ENCODE data around the gene HTR1A. TPM values are rescaled to one million over a fixed set of nuclear protein-coding genes. Genes with fewer than 3 reads are reported as not detected.

The HTR1A gene
- polyA plus RNA-seq, 1 donor (not counting 4 experiments of a cell fraction or from before 2014, with no cell fraction given): not detected

DNA sequence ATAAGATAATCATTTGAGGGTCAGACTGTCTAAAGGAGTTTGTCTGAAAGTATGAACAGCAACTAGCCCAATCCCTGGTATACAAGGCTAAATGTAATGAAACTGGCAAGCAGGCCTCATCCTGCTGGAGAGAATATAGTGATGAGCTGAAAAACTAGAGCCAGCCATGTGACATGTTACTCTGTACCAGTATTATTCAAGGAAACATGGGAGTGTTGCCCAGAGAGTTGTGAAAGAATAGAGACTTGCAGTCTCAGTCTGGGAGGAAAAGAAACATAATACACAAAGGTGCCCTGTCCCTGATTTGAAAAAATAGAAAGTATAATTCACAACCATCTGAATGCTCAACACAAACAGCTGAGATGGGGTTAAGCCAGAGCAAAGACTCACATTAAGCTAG lies 37.9 kb upstream of the HTR1A start:
- FAIRE-seq (no peak), DNase-seq (ENCODE audit: low read depth, low spot score) (no peak)
- Histone ChIP-seq H3K4me3 (ENCODE audit: control insufficient read depth in 2 of 3, extremely low read depth in 1 of 3, insufficient read depth in 2 of 3, low read depth in 1 of 3, low read length in 3 of 3) (no peak overlapping the region), H2AFZ (ENCODE audit: control insufficient read depth, low read length) (no peak overlapping the region), H3K9me3 (ENCODE audit: control insufficient read depth, low read depth, low read length) (no peaks in the 10 kb centered on the region), H3K27ac (ENCODE audit: control insufficient read depth, insufficient read depth, low read length) (no peak overlapping the region), H3K79me2 (ENCODE audit: control insufficient read depth, insufficient read depth, low read length) (no peaks in the 10 kb centered on the region), H3K9me1 (ENCODE audit: control insufficient read depth, extremely low read depth, insufficient read depth, low read length) (no peaks in the 10 kb centered on the region), H4K20me1 (ENCODE audit: control insufficient read depth, extremely low read depth, insufficient read depth, low read length) (no peaks in the 10 kb centered on the region), H3K4me2 (ENCODE audit: control insufficient read depth, extremely low read depth, insufficient read depth, low read depth, low read length) (no peak overlapping the region), H3K36me3 (ENCODE audit: control insufficient read depth in 2 of 2, extremely low read depth in 1 of 2, insufficient read depth in 2 of 2, low read length in 2 of 2) (no peaks in the 10 kb centered on the region), H3K27me3 (ENCODE audit: control insufficient read depth, extremely low read depth, insufficient read depth, low read length) (no peaks in the 10 kb centered on the region), H3K4me1 (ENCODE audit: control insufficient read depth, extremely low read depth, insufficient read depth, low read length) (no peaks in the 10 kb centered on the region), H3K9ac (ENCODE audit: control insufficient read depth, extremely low read depth, insufficient read depth, low read length) (no peak overlapping the region)
- TF ChIP-seq, protein P1, sequence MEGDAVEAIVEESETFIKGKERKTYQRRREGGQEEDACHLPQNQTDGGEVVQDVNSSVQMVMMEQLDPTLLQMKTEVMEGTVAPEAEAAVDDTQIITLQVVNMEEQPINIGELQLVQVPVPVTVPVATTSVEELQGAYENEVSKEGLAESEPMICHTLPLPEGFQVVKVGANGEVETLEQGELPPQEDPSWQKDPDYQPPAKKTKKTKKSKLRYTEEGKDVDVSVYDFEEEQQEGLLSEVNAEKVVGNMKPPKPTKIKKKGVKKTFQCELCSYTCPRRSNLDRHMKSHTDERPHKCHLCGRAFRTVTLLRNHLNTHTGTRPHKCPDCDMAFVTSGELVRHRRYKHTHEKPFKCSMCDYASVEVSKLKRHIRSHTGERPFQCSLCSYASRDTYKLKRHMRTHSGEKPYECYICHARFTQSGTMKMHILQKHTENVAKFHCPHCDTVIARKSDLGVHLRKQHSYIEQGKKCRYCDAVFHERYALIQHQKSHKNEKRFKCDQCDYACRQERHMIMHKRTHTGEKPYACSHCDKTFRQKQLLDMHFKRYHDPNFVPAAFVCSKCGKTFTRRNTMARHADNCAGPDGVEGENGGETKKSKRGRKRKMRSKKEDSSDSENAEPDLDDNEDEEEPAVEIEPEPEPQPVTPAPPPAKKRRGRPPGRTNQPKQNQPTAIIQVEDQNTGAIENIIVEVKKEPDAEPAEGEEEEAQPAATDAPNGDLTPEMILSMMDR (optimal IDR thresholded peaks at IDR 0.05 in 1 of 3, IDR thresholded peaks at IDR 0.05 in 1 of 3, conservative IDR thresholded peaks at IDR 0.05 in 1 of 3; ENCODE audit: extremely low read depth in 1 of 3, insufficient read depth in 2 of 3, low read length in 3 of 3): no peak
- no peak for TF ChIP-seq EZH2 (IDR thresholded peaks at IDR 0.05; ENCODE audit: low read length)
- dilution Hi-C loops (cut with MboI; ENCODE audit: extremely low pct_ligation_motif_present, low sequenced_read_pairs): no loop called here

DNA sequence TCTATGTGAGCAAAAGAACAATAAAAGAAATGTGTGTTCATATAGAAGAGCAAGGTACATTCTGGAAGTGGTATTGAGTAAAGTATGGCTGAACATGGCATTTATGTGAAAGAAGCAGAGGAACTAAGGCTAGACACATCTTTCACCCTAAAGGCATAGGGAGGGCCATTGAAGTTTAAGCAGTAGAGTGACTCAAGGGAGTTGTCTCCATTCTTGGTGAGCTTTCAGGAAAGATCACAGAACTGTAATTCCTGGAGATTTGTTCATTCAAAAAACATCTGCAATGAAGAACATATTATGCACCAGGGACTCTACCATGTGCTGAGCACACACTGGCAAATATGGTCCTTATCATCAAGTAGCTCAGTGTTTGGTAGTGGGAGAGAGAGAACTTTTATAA lies 24.8 kb upstream of the HTR1A start:
- Histone ChIP-seq H2AFZ (ENCODE audit: control insufficient read depth, low read length) (no peak overlapping the region), H4K20me1 (ENCODE audit: control insufficient read depth, extremely low read depth, insufficient read depth, low read length) (no peaks in the 10 kb centered on the region), H3K4me3 (ENCODE audit: control insufficient read depth in 2 of 3, extremely low read depth in 1 of 3, insufficient read depth in 2 of 3, low read depth in 1 of 3, low read length in 3 of 3) (no peak overlapping the region), H3K9ac (ENCODE audit: control insufficient read depth, extremely low read depth, insufficient read depth, low read length) (no peak overlapping the region), H3K27me3 (ENCODE audit: control insufficient read depth, extremely low read depth, insufficient read depth, low read length) (no peaks in the 10 kb centered on the region), H3K36me3 (ENCODE audit: control insufficient read depth in 2 of 2, extremely low read depth in 1 of 2, insufficient read depth in 2 of 2, low read length in 2 of 2) (no peaks in the 10 kb centered on the region), H3K4me1 (ENCODE audit: control insufficient read depth, extremely low read depth, insufficient read depth, low read length) (no peaks in the 10 kb centered on the region), H3K79me2 (ENCODE audit: control insufficient read depth, insufficient read depth, low read length) (no peaks in the 10 kb centered on the region), H3K9me1 (ENCODE audit: control insufficient read depth, extremely low read depth, insufficient read depth, low read length) (no peaks in the 10 kb centered on the region), H3K9me3 (ENCODE audit: control insufficient read depth, low read depth, low read length) (no peaks in the 10 kb centered on the region), H3K4me2 (ENCODE audit: control insufficient read depth, extremely low read depth, insufficient read depth, low read depth, low read length) (no peak overlapping the region), H3K27ac (ENCODE audit: control insufficient read depth, insufficient read depth, low read length) (no peak overlapping the region)
- FAIRE-seq: no peak
- dilution Hi-C loops (cut with MboI; ENCODE audit: extremely low pct_ligation_motif_present, low sequenced_read_pairs): no loop called here
- no peak for DNase-seq (ENCODE audit: low read depth, low spot score)
- TF ChIP-seq, protein P1 (optimal IDR thresholded peaks at IDR 0.05 in 1 of 3, IDR thresholded peaks at IDR 0.05 in 1 of 3, conservative IDR thresholded peaks at IDR 0.05 in 1 of 3; ENCODE audit: extremely low read depth in 1 of 3, insufficient read depth in 2 of 3, low read length in 3 of 3): no peak
- TF ChIP-seq EZH2 (IDR thresholded peaks at IDR 0.05; ENCODE audit: low read length): no peak
